ENCODE data around the gene CCR7.

The CCR7 gene

DNA sequence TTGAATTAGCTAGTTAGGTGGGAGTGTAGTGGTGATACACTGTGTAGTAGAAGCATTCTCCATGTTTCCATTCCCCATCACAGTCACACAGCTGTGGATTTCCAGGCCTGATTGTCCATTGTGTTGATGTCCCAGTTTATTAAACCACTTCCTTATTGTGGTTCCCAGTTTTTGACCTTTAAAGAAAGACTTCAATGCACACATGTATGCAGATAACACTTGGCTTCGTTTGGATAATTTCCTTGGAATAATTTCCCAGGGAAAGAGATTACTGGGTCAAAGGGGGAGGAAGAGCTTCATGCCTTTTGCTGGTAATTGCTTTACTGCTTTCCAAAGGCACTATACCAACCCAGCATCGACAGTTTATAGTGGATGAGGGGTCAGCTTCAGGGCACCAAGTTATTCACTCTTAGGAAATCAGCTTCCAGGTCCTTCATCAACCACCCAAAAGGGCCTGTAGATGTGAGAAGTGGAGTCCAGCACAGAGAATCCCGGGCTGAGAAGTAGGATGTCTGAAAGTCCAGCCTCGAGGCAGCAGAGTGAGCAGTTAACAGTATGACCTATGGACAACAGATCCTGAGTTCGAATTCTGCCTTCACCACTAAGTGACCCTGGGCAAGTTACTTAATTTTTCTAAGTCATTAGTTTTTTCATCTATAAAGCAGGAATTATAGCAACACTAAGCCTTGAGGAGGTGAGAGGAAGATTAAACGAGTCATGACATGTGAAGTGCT is 32.6 kb downstream of the CCR7 start:
- DNase-seq, result no peak

DNA sequence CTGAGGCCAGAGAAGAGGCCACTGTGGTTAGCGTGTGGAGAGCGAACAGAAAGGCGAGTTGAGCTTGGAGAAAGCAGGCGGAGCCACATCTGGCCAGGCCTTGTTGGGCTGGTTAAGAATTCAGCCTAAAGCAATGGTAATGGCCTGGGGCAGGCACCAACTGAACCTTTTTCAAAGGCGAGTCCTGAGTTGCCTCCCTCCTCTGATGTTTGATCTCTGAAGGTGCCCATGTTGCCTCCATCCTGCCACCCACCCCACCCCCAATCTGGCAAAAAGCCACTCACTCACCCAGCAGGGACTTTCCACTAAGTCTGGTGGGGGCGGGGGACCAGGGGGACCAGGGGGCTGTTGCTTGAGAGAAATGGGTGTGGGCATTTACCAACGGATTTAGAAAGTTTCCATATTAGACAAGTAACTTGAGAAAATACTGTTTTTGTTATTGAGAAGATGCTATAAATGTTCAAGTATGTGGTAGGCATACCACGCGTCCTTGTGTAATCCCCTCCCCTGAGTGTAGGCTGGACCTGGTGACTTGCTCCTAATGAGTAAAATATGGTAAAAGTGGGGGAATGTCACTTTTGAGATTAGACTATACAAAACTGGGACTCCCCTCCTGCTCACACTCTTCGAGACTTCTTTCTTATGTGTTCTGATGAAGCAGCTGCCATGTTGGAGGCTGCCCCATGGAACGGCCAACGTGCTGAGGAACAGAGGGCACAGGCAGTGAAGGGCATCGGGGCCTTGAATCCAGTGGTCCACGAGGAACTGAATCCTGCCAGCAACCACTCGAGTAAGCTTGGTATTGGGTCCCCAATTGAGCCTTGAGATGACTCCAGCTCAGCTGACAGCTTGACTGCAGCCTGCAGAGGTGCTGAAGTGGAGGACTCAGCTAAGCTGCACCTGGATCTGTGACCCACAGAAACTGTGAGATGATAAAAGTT is 34.0 kb downstream of the CCR7 start:
- DNase-seq, result peak; percentile 53

DNA sequence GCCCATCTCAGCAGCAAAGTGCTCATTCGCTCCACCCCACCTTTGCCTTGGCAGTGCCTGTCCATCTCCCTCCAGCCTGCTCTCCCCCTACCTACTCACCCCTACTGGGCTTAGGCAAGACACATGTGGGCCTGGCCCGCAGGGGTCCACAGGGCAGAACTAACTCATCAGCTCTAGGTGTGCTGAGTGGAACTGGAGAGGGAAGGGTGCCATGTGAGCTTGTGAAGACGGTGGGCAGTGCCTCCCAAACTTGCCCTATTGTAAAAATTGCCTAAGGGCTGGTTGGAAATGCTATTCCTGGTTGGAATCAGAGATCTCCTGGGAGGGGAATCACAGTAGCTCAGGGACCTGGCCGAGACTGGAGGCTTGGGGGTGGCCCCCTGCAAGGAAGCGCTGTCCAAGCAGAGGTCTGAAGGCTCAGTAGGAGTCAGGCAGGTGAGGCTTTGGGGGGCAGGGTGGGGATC is 34.7 kb downstream of the CCR7 start:
- peak; percentile 26 for DNase-seq

DNA sequence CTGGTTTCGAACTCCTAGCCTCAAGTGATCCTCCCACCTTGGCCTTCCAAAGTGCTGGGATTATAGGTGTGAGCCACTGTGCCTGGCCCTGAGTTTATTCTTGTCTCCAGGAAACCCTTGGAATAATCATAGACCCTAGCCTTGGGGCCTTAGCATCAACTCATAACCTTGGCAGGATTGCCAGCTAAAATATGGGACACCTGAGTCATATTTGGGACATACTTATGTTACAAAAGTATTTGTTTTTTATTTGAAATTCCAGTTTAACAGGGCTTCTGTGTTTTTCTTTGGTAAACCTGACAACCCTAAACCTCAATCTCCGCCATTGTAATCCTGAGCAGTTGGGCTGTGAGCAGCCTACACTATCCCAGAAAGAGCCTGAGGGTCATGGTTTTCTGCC is 35.3 kb downstream of the CCR7 start:
- DNase-seq, result no peak

DNA sequence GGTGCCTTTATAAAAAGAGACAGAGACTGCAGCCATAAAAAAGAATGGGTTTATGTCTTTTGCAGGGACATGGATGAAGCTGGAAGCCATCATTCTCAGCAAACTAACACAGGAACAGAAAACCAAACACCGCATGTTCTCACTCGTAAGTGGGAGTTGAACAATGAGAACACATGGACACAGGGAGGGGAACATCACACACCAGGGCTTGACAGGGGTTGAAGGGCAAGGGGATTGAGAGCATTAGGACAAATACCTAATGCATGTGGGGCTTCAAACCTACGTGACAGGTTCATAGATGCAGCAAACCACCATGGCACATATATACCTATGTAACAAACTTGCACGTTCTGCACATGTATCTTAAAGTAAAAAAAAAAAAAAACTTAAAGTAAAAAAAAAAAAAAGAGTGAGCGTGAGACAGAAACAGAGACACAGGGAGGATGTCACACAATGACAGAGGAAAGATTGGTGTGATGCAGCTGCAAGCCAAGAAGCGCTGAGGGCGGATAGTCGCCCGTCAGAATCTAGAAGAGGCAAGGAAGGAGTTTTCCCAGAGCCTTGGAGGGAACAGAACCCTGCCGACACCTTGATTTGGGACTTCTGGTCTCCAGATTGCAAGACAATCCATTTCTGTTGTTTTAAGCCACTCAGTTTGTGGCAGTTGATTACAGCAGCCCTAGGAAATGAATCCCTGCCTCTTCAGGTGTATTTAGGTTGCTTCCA is 36.4 kb downstream of the CCR7 start:
- no peak for DNase-seq

DNA sequence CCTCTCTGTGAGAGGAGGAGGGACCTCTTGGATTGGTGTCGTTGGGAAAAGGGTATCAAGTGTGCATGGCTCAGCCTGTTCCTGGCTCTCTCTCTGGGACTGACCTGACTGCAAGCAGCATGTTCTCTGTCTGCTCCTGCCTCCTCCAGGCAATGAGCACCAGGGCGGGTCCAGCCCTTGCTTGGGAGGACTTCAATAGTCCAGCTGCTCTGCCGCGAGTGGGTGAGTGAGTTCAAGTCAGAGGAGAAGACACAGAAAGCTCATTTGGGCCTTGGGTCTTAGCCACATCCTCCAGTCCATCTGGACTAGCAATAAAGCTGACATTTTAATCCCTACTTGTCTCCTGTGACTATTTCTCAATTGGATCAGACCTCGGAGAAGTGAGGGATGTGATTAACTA is 38.6 kb downstream of the CCR7 start:
- DNase-seq, result no peak

DNA sequence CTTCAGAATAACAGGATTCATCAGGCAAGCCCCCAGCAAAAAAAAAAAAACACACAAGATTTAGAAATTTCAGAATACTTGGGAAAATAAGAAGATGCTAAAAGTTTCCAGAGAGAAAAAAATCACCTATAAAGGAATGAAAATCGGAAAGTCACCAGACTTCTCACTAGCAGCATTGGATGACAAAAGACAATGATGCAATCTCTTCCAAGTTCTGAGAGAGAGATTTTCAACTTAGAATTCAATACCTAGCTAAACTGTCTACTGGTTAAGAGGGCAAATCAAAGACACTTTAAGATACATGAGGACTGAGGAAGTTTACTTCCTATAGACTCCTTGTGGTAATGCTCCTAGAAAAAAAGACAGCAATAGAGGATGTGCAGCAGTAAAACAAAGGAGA is 40.0 kb downstream of the CCR7 start:
- no peak for DNase-seq

DNA sequence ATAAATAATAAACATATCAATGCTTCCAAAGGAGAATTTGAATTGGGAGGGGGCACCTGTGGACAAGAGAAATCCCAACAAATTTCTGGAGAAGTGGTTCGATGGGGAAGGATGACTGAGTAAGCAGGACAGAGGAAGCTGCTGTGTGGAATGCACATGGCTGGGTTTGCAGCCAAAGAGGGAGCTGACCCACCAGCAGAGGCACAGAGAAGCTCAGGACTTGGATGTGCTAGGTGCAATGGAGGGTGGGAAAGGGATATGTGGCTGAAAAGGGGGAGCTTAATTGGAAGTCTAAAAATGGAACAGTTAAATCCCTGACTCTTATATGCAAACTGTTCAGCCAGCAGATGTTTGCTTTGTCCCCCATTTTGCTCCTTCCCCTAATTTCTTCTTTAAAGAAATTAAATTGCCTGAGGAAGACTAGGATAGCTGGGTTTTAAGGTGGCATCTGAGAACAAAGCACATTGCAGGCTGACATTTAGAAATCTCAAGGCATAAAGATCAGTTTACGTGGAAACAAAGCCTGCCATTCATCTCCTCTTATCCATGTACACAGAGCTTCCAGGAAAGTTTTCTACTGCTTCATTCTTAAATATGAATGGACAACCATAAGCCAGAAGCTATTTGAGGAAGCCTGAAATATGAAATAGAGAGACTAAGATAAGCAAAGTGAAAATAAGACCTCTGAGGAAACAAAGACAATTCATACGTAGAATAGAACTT is 40.9 kb downstream of the CCR7 start:
- no peak for DNase-seq

DNA sequence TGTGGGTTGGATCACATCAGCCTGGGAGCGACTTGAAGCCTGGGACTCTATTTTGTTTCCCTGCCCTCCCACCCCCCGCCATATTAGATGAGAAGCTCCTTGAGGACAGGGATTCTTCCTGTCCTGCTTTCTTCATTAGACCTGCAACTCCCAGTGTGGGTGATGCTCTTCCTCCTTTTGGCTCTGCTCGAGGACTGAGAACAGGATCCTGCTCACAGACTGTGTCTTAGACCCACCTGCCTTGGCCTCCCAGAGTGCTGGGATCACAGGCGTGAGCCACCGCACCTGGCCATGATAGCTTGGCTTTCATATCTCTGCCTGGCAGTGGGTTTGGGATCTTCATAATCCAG is 42.3 kb downstream of the CCR7 start:
- no peak for DNase-seq

DNA sequence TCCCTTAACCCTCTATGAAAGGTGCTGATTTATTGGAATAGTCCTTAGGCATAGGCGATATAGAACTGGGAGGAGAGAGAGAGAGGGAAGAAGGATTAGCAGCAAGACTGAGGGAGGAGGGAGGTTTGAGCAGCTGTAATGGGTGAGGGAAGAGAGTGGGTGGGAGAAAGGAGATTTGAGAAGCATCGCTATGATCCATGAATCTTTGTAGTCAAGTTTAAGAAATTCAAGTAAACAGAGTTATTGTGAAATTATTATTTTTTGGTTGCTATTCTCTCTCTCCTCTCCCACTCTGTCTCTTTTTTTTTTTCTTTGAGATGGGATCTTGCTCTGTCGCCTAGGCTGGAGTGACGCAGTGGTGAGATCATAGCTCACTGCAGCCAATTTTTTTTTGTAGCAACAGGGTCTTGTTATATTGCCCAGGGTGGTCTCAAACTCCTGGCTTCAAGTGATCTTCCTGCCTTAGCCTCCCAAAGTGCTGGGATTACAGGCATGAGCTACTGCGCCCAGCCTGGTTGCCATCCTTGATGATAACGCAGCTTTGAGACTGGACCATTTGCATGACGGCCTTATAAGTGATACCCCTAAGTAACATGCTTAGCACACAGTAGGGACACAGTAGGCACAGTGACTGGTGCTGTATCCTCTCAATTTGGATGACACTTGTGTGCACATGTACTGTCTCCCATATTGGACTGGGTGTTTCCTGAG is 42.9 kb downstream of the CCR7 start:
- no peak for DNase-seq

DNA sequence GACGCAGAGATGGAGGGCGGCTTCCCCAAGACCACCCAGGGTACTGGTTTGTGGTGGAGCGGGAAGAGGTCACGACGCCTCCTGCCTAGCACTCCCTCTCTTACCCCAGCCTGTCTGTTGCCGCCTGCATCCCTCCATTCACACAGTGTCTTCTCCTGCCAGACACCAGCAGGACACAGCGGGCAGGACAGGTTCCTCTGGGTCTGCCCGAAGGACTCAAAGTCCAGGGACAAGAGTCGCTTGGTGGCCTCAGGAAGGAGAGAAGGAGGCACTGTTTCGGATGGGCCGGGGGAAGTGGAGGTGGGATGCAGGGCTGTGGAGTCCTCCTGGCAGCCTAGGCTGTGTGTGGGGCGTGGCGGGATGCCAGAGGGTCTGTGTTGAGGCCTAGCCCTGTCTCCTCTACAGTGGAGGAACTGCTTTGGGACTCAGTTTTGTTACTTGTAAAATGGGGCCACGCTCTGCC is 44.2 kb downstream of the CCR7 start:
- no peak for DNase-seq

DNA sequence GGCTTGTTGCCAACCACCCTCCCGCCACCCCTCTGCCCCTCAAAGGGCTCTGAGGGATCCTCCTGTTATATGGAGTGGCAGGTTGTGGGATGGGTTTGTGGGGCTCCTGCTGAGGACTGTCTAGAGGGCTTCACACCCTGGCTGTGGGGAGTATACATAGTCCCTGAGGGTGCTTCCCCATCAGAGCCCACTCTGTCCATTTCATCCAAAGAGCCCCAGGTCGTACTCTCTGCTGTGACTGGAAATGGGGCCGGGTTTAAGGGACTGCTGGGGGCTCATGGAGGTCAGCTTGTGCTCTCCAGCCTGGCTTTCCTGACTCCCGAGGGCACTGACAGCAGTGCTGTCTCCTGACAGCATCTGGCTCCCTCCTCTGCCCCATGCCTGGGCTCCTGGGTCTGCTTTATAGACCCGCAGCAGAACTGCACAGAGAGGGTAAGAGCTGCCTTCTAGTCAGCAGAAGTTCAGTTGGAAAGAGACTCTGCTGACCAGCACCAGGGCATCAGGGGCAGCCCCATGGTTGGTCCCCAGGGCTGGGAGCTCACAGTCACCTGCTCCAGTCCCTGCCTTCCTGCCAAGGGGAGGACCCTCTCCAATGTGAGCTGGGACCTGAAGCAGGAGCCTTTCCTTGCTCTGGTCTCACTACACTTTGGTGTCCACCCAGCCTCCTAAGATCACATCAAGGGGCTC is 46.0 kb downstream of the CCR7 start:
- no peak for DNase-seq

DNA sequence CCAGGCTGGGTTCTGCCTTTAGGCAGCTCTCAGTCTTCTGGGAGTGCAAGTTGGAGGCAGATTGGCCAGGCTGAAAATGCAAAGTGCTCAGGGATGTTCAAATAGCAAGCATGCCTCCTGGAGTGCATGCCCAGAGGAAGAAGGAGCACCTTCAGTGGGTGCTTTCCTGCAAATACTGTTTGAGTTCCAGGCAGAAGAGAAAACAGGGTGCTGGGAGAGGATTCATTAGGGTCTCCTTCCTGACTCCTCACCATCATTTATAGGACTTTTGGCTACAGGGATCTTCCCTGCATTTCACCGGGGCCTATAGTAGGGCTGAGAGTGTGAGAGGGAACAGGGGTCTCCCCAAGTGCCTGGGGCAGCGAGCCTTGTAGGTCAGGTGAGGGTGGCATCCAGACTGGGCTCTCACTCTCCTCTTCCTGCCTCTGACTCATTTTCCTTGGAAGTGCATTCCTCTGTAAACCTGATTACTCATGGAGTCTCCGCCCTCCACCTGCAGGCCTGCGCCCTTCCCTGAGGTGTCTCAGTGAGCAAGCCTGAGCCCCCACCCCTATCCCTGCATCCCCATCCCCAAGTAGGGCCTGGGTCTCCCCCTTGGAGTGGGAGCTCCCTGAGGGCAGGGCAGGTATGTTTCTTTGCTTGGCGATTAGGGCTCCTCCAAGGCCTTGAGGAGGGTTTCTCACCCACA is 46.7 kb downstream of the CCR7 start:
- no peak for DNase-seq

DNA sequence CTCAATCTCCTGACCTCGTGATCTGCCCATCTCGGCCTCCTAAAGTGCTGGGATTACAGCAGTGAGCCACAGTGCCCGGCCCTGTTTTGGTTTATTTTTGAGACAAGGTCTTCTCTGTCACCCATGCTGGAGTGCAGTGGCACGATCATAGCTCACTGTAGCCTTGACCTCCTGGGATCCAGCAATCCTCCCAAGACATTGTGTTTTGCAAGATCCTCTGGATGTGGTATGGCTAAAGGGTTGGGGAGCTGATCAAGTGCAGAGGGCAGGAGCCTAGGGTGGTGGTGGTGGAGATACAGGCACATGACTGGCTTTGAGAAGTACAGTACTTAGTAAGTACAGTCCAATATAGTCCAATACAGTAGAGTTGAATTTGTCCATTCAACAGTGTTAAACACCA is 47.3 kb downstream of the CCR7 start:
- DNase-seq, result no peak

DNA sequence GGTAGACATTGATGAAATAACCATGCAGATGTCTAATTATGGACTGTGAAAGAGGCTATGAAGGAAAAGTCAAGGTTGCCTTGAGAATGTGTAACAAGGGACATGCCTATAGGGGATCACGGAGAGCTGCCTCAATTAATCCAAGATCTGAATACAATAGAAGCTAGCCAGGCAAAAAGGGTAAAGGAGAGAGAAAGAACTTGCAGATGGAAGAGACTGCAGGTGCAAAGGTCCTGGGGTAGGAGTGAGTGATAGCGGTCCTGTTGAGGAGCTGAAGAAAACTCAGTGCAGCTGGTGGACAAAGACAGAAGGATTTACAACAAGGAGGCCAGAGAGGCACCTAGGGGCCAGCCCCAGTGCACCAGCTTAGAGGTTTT is 48.0 kb downstream of the CCR7 start:
- no peak for DNase-seq

DNA sequence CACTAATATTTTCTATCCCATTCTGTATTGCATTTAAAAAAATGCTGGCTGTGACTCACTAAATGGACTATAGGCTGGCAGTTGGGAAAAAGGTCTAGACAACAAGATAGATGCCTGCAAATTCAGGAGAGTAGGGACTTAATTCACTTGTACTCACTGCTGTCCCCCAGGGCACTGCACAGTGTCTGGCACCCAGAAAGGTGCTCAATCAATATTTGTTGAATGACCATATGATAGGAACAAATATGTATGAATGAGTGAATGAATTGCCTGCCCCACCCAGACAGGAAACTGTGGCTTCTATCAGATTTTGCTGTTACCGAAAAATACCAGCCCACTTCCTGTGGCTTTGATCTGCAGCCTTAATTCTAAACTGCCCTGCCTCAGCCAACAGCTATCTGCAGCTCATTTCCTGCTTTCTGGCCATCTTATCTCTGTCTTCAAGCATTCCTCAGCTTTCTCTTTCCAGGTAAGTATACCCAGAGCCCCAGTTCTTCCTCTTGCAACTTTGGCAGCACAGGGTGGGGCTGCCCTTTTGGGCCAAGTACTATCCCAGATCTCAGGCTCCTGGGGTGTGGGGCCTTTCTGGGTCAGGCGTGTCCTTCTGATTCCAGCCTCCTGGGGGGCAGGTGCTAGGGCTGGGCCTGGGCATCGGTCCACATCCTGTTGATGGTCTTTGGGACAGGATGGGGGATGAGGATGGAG is 48.5 kb downstream of the CCR7 start:
- peak; percentile 47 for DNase-seq

DNA sequence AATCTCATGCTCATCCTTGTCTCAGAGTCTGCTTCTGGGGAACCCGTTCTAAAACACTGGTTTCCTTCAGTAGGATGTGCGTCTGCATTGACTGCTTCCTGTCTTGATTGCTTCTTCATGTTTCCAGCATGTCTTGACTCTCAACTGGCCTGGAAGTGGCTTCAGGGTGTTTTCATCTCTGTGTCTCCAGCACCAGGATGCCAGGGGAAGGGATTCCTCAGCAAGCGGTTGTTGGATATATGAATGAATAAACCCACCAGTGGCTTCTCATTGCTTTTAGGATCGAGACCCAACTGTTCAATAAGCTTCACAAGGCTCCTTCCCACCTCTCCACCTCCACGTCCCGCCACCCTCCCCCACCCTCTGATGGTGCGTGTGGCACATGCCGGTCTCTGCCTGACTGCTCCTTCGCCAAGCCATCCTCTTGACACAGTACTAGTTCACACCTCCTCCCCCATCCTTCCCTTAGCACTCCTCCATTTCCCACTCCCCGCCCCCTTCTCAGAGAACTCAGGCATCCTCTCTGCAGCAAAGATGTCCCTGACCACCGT is 49.7 kb downstream of the CCR7 start:
- no peak for DNase-seq

DNA sequence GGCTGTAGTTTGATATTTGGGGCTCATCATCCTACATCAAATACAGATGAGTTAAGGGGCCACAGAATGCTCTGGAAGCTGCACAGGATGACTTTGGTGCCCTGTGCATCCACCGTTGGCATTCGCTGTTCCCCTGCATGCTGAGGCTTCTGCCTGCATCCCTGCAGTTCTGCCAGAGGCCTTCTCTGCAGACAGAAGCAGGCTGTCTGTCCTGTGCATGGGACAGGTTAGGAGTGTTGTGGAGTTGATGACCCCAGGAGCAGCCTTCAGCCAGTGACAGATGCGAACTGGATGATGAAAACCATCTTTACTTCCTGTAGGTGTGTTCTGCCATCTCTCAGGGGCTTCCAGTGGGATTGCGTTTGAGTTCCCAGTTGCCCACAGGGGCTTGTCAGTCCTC is 50.3 kb downstream of the CCR7 start:
- DNase-seq, result no peak

DNA sequence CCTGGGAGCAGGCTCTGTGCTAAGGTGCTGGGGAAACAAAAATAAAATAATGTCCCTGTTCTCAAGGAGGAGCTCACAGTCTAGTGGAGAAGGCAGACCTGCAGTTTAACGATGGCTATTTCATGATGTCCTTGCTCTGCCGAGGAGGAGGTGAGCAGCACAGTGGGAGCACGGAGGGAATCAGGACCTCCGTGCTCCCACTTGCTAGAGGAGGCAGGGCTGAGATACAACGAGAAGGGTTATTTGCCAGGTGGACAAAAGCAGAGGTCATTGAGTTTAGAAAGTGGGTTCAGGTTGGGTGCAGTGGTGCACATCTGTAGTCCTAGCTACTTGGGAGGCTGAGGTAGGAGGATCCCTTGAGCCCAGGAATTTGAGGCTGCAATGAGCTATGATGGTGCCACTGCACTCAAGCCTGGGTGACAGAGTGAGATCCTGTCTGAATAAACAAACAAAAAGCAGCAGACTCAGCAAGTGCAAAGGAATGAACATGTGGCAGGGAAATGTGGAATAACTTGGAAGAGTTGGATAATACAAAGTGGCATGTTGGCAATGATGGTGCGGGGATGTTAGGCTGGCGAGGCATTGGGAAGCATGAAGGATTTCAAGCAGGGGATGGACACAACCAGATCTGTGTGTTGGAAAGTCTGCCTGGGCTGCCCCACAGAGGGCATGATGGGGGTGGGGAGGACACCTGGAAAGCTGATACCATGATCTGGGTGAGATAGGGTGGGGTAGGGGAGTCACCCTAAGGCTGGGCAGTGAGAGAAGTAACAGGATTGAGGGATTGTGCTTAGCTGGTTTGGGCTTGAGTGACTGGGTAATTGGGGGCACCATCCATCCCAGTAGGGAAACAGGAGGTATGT is 51.0 kb downstream of the CCR7 start:
- DNase-seq, result no peak
